PC-9 (cell line): ENCODE data around the gene GPR146. TPM values are rescaled to one million over a fixed set of nuclear protein-coding genes. Genes with fewer than 3 reads are reported as not detected.

ENCODE experiments used
- BruUV-seq: library from RNA; stranded (reverse); fragments of 400-500 nt; replicated peaks from 2 replicates; lab custom pipeline; 2021; lab: Mats Ljungman, UMichigan
- CTCF ChIA-PET: fragments of 300-600 bp; sonication (Branson Sonifier 250); formaldehyde crosslinking; loops from one replicate; lab custom pipeline; 2022; ENCODE audit warnings: antibody characterized with exemption; lab: Charles Lee
- POLR2A ChIA-PET: fragments of 300-600 bp; sonication (Branson Sonifier 250); formaldehyde crosslinking; loops from one replicate; lab custom pipeline; 2022; ENCODE audit warnings: antibody characterized with exemption; ENCODE audit not compliant: unreplicated experiment; lab: Charles Lee
- DNase-seq, 2 experiments: peaks; one replicate each; pipeline versions ENCODE4 v3.0.0 to v3.0.0-alpha.2; 2015 to 2022; ENCODE audit warnings: mixed read lengths in 1 of 2
- H2AFZ ChIP-seq: fragments of 200-600 bp; sonication (generic); 2 replicates; pipeline ENCODE4 v1.8.1; 2017; ENCODE audit warnings: antibody characterized with exemption
- H3F3A ChIP-seq: fragments of 200-600 bp; sonication (generic); 2 replicates; pipeline ENCODE4 v1.8.1; 2017; ENCODE audit warnings: antibody characterized with exemption, mild to moderate bottlenecking, low read depth; ENCODE audit not compliant: insufficient read depth
- H3K27ac ChIP-seq: fragments of 200-600 bp; sonication (generic); 2 replicates; pipeline ENCODE4 v1.6.1; 2016; ENCODE audit warnings: mixed run types
- H3K27me3 ChIP-seq: fragments of 200-600 bp; sonication (generic); 2 replicates; pipeline ENCODE4 v1.6.1; 2016; ENCODE audit warnings: low read depth, mixed run types; ENCODE audit not compliant: insufficient read depth
- H3K36me3 ChIP-seq: fragments of 200-600 bp; sonication (generic); 2 replicates; pipeline ENCODE4 v1.6.1; 2016; ENCODE audit warnings: low read depth, mixed run types
- H3K4me1 ChIP-seq: fragments of 200-600 bp; sonication (generic); replicated peaks from 2 replicates; pipeline ENCODE4 v1.6.1; 2016; ENCODE audit warnings: mixed run types; ENCODE audit not compliant: insufficient read depth
- H3K4me2 ChIP-seq: fragments of 200-600 bp; sonication (generic); 2 replicates; pipeline ENCODE4 v1.6.1; 2017; ENCODE audit warnings: mixed run types
- H3K4me3 ChIP-seq: fragments of 200-600 bp; sonication (generic); 2 replicates; pipeline ENCODE4 v1.6.1; 2016; ENCODE audit warnings: mixed run types
- H3K79me2 ChIP-seq: fragments of 200-600 bp; sonication (generic); 2 replicates; pipeline ENCODE4 v1.6.1; 2017; ENCODE audit warnings: low read depth, mixed run types
- H3K9me2 ChIP-seq: fragments of 200-600 bp; sonication (generic); 2 replicates; pipeline ENCODE4 v1.8.1; 2017; ENCODE audit warnings: mild to moderate bottlenecking; ENCODE audit not compliant: insufficient read depth
- H3K9me3 ChIP-seq: fragments of 200-600 bp; sonication (generic); 2 replicates; pipeline ENCODE4 v1.8.1; 2016; ENCODE audit warnings: low read depth; ENCODE audit not compliant: insufficient read depth
- H4K20me1 ChIP-seq: fragments of 200-600 bp; sonication (generic); 2 replicates; pipeline ENCODE4 v1.8.1; 2017; ENCODE audit not compliant: insufficient read depth
- EZH2 ChIP-seq: fragments of 200-600 bp; sonication (generic); IDR thresholded peaks from 2 replicates; pipeline ENCODE4 v1.8.0; 2017; ENCODE audit warnings: antibody characterized with exemption, low read depth
- intact Hi-C: fragments of 100-400 bp; cut with micrococcal nuclease; formaldehyde crosslinking; loops from one replicate; pipeline ENCODE4 v1.10.0; 2022; ENCODE audit not compliant: unreplicated experiment
- total RNA-seq: library from RNA; stranded (reverse); gene quantifications from 2 replicates; pipeline ENCODE4 v1.2.3, GENCODE V29; 2021
- TF ChIP-seq, protein P1 (sequence below): fragments of 200-600 bp; sonication (generic); conservative IDR thresholded peaks from 2 replicates; pipeline ENCODE4 v1.6.1; 2017; ENCODE audit warnings: mixed run types, antibody characterized with exemption, mild to moderate bottlenecking, moderate library complexity

Gene GPR146
- total RNA-seq, 1 experiment from 2014 or later, result 3.4 TPM

DNA sequence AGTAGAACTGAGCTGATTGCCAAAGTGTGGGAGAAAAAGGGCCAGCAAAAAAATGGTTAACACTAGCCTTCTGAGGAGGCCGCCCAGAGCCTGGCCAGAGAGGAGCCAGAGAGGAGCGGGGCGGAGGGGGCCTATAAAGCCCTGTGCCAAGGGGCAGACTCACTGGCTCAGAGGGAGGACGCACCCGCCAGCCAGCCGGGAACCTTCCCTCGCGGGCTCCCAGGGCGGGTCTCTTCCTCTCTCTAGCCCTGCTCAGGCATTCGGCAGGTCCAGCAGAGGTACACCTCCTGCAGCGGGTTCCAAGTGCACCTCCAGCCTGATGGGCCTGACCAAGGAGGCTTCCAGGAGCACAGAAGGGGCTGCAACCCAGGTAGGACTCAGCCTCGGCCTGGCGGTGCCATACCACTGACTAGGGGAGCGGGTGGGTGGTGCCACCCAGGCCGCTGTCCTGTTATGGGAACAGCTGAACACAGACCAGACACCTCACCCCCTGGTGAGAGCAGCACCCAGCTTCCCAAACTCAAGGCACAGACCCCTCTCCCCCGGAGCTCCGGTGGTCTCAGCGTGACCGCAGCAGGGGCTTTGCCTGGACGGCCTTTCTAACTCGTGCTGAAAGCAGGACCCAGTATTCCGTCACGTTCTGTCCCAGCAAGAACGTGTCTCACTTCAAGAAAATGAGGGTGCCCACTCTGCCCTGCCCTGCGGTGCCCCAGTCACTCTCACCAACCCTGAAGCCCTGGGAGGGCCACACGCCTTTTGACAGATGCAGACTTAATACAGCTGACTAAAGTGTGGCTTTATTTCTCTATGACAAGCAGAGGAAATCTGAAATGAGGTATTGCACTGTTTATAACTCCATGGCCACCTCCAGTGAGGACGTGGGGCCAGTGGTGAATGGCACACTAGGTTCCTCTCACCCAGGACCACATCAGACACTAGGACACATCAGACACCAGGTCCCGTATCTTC is 43.9 kb downstream of the GPR146 start, which contains the start of gene GPER1:
GPER1 (plus strand) TSS at position 162 of the 969 bp plus-strand sequence. CDS start 3,616 bp downstream, outside the sequence.
- POLR2A ChIA-PET, result no interaction called here
- CTCF ChIA-PET, result no interaction called here
- H3K9me3 ChIP-seq, result no peaks in the 10 kb centered on the region
- H4K20me1 ChIP-seq, result peaks cover 44% of the 10 kb centered on the region
- no peak for TF ChIP-seq EZH2
- TF ChIP-seq, protein P1, sequence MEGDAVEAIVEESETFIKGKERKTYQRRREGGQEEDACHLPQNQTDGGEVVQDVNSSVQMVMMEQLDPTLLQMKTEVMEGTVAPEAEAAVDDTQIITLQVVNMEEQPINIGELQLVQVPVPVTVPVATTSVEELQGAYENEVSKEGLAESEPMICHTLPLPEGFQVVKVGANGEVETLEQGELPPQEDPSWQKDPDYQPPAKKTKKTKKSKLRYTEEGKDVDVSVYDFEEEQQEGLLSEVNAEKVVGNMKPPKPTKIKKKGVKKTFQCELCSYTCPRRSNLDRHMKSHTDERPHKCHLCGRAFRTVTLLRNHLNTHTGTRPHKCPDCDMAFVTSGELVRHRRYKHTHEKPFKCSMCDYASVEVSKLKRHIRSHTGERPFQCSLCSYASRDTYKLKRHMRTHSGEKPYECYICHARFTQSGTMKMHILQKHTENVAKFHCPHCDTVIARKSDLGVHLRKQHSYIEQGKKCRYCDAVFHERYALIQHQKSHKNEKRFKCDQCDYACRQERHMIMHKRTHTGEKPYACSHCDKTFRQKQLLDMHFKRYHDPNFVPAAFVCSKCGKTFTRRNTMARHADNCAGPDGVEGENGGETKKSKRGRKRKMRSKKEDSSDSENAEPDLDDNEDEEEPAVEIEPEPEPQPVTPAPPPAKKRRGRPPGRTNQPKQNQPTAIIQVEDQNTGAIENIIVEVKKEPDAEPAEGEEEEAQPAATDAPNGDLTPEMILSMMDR, result no peak
- no peak within 1 kb of the TSS for H3K27ac ChIP-seq
- 0 out of 2 replicates have a peak, but pooled peaks cover 11% of the 10 kb centered on the region for H3K79me2 ChIP-seq
- H3K4me3 ChIP-seq, result no peak within 1 kb of the TSS
- H2AFZ ChIP-seq, result no peak within 1 kb of the TSS
- peaks cover 7% of the 10 kb centered on the region; the same call in 1 of the 2 replicates for H3F3A ChIP-seq
- no peaks in the 10 kb centered on the region for H3K9me2 ChIP-seq
- H3K36me3 ChIP-seq, result no peaks in the 10 kb centered on the region
- no peaks in the 10 kb centered on the region for H3K27me3 ChIP-seq
- intact Hi-C loops, result loop anchor here (1.0 to 5.0 kb wide), 3 partner anchors 49 to 88 kb away; a partner anchor contains a TSS
- no TSS peak for BruUV-seq
- H3K4me1 ChIP-seq, result 0 out of 2 replicates have a peak, but pooled peaks cover 4% of the 10 kb centered on the region
- H3K4me2 ChIP-seq, result peak within 1 kb of the TSS; percentile 46
- peak in 1 of 2 experiments; percentile 75 for DNase-seq

DNA sequence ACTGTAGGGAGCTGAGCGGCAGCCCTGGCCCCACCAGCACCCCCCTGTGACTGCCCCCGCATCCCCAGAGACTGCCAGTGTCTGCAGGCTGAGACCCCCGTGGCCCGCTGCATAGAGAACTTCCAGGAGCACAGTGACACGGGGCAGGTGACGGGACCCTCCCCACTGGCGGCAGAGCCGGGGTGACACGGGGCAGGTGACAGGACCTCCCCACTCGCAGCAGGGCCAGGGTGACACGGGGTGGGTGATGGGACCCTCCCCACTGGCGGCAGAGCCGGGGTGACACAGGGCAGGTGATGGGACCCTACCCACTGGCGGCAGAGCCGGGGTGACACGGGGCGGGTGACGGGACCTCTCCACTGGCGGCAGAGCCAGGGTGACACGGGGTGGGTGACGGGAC is 45.9 kb downstream of the GPR146 start:
- no peak overlapping the region for H3K4me3 ChIP-seq
- H3K79me2 ChIP-seq, result 0 out of 2 replicates have a peak, but pooled peaks cover 11% of the 10 kb centered on the region
- H3K4me2 ChIP-seq, result no peak overlapping the region
- no peaks in the 10 kb centered on the region for H3K9me3 ChIP-seq
- H2AFZ ChIP-seq, result no peak overlapping the region
- DNase-seq, result no peak
- H3K9me2 ChIP-seq, result no peaks in the 10 kb centered on the region
- TF ChIP-seq EZH2, result no peak
- peaks cover 34% of the 10 kb centered on the region for H4K20me1 ChIP-seq
- no TSS peak for BruUV-seq
- H3K4me1 ChIP-seq, result 0 out of 2 replicates have a peak, but pooled peaks cover 4% of the 10 kb centered on the region
- ChIA-PET CTCF (interaction anchor here (0.8 kb wide), 1 partner anchor 121 kb away, joined by 8 read pairs; no protein-coding TSS in a partner anchor), POLR2A (no interaction called here)
- H3K27ac ChIP-seq, result no peak overlapping the region
- no peaks in the 10 kb centered on the region for H3K36me3 ChIP-seq
- peaks cover 7% of the 10 kb centered on the region; the same call in 1 of the 2 replicates for H3F3A ChIP-seq
- H3K27me3 ChIP-seq, result no peaks in the 10 kb centered on the region
- intact Hi-C loops, result no loop called here

GRCh38 chr7:1090686-1091643 is 46.6 kb downstream of the GPR146 start:
- no peak overlapping the region for H3K27ac ChIP-seq
- H4K20me1 ChIP-seq, result peaks cover 32% of the 10 kb centered on the region
- H3K9me2 ChIP-seq, result no peaks in the 10 kb centered on the region
- H3K4me2 ChIP-seq, result no peak overlapping the region
- no peak overlapping the region for H2AFZ ChIP-seq
- no peak for DNase-seq
- H3K4me1 ChIP-seq, result 0 out of 2 replicates have a peak, but pooled peaks cover 4% of the 10 kb centered on the region
- POLR2A ChIA-PET, result no interaction called here
- 0 out of 2 replicates have a peak, but pooled peaks cover 10% of the 10 kb centered on the region for H3K79me2 ChIP-seq
- TF ChIP-seq, protein P1, result no peak
- TF ChIP-seq EZH2, result no peak
- H3K9me3 ChIP-seq, result no peaks in the 10 kb centered on the region
- CTCF ChIA-PET, result interaction anchor here (0.8 kb wide), 1 partner anchor 122 kb away, joined by 8 read pairs; no protein-coding TSS in a partner anchor
- peaks cover 4% of the 10 kb centered on the region; the same call in 1 of the 2 replicates for H3F3A ChIP-seq
- no peaks in the 10 kb centered on the region for H3K36me3 ChIP-seq
- intact Hi-C loops, result no loop called here
- no peak overlapping the region for H3K4me3 ChIP-seq
- no peaks in the 10 kb centered on the region for H3K27me3 ChIP-seq
- no TSS peak for BruUV-seq
